ENCODE data around the gene GABRB3. TPM values are rescaled to one million over a fixed set of nuclear protein-coding genes. Genes with fewer than 3 reads are reported as not detected.

The GABRB3 gene
- total and polyA plus RNA-seq, 10 donors: 0.09 to 7.0 (median 1.2) TPM

GRCh38 chr15:26711445-26711844 lies 61.4 kb downstream of the GABRB3 start:
- no peak overlapping the region for H3K27ac ChIP-seq
- TF ChIP-seq, protein P1, sequence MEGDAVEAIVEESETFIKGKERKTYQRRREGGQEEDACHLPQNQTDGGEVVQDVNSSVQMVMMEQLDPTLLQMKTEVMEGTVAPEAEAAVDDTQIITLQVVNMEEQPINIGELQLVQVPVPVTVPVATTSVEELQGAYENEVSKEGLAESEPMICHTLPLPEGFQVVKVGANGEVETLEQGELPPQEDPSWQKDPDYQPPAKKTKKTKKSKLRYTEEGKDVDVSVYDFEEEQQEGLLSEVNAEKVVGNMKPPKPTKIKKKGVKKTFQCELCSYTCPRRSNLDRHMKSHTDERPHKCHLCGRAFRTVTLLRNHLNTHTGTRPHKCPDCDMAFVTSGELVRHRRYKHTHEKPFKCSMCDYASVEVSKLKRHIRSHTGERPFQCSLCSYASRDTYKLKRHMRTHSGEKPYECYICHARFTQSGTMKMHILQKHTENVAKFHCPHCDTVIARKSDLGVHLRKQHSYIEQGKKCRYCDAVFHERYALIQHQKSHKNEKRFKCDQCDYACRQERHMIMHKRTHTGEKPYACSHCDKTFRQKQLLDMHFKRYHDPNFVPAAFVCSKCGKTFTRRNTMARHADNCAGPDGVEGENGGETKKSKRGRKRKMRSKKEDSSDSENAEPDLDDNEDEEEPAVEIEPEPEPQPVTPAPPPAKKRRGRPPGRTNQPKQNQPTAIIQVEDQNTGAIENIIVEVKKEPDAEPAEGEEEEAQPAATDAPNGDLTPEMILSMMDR (IDR thresholded peaks at IDR 0.05 in 8 of 11, conservative IDR thresholded peaks at IDR 0.05 in 3 of 11): no peak
- TF ChIP-seq POLR2A (IDR thresholded peaks at IDR 0.05) (no peak), POLR2AphosphoS5 (IDR thresholded peaks at IDR 0.05) (no peak)
- intact Hi-C loops (cut with DNase I; ENCODE audit: low total_unique reads): no loop called here
- peaks cover 0 to 38% (median 5%) of the 10 kb centered on the region in 8 donors for H3K9me3 ChIP-seq
- H3K4me1 ChIP-seq: peaks cover 0 to 9% (median 0%) of the 10 kb centered on the region in 6 donors
- no peak overlapping the region for H3K4me3 ChIP-seq
- 64 to 76% (median 67%) methylated on average over 10 of the region's 10 CpGs for WGBS, 5 donors
- no peaks in the 10 kb centered on the region for H3K36me3 ChIP-seq
- no peak for DNase-seq
- H3K27me3 ChIP-seq (replicated peaks in 1 of 7): no peaks in the 10 kb centered on the region

- no peak overlapping the region for H3K4me3 ChIP-seq
- 63 to 92% (median 65%) methylated on average over 1 of the region's 1 CpG for WGBS, 5 donors
Measured at GRCh38 chr15:26702381-26702780, 70.5 kb downstream of the GABRB3 start.

DNA sequence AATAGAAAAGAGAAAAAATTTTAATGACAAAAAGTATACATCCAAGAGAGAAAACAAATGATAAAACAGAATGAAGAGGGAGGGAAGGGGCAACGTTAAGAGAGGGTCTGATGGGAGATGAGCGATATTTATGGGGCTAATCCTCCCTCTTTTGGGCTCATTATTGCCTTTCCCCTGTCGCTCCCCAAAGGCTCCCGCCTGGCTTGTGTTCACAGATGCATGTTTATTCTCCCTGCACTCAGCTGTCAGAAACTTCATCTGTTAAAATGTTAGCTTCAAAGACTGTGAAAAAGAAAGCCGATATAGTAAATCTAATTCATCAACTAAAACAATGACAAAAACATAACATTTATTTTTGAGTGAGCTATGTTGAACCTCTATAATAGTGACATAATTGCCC lies 74.3 kb downstream of the GABRB3 start:
- 39 to 52% (median 47%) methylated on average over 5 of the region's 5 CpGs for WGBS, 5 donors
- TF ChIP-seq, protein P1 (IDR thresholded peaks at IDR 0.05 in 8 of 11, conservative IDR thresholded peaks at IDR 0.05 in 3 of 11): no peak
- no peak for TF ChIP-seq POLR2A (IDR thresholded peaks at IDR 0.05)
- no peak for TF ChIP-seq POLR2AphosphoS5 (IDR thresholded peaks at IDR 0.05)

More at GRCh38 chr15:26702381-26702780, 70.5 kb downstream of the GABRB3 start:
- DNase-seq: no peak
- no peak overlapping the region for H3K27ac ChIP-seq
- no peaks in the 10 kb centered on the region for H3K27me3 ChIP-seq (replicated peaks in 1 of 7)
- intact Hi-C loops (cut with DNase I; ENCODE audit: low total_unique reads): no loop called here
- TF ChIP-seq POLR2A (IDR thresholded peaks at IDR 0.05) (no peak), POLR2AphosphoS5 (IDR thresholded peaks at IDR 0.05) (no peak)
- TF ChIP-seq, protein P1 (IDR thresholded peaks at IDR 0.05 in 8 of 11, conservative IDR thresholded peaks at IDR 0.05 in 3 of 11): no peak
- H3K36me3 ChIP-seq: no peaks in the 10 kb centered on the region
- H3K9me3 ChIP-seq: peaks cover 0 to 37% (median 2%) of the 10 kb centered on the region in 8 donors
- no peaks in the 10 kb centered on the region for H3K4me1 ChIP-seq

GRCh38 chr15:26697913-26698312 lies 75.0 kb downstream of the GABRB3 start:
- H3K27me3 ChIP-seq (replicated peaks in 1 of 7): no peaks in the 10 kb centered on the region
- H3K4me3 ChIP-seq: no peak overlapping the region
- H3K36me3 ChIP-seq: no peaks in the 10 kb centered on the region
- TF ChIP-seq, protein P1 (IDR thresholded peaks at IDR 0.05 in 8 of 11, conservative IDR thresholded peaks at IDR 0.05 in 3 of 11): no peak
- TF ChIP-seq POLR2A (IDR thresholded peaks at IDR 0.05) (no peak), POLR2AphosphoS5 (IDR thresholded peaks at IDR 0.05) (no peak)
- H3K4me1 ChIP-seq: no peaks in the 10 kb centered on the region
- intact Hi-C loops (cut with DNase I; ENCODE audit: low total_unique reads): no loop called here
- WGBS, 5 donors: 65 to 76% (median 74%) methylated on average over 6 of the region's 6 CpGs
- no peak for DNase-seq
- no peak overlapping the region for H3K27ac ChIP-seq
- H3K9me3 ChIP-seq: peaks cover 0 to 66% (median 29%) of the 10 kb centered on the region in 8 donors

More for the DNA sequence above, 74.3 kb downstream of the GABRB3 start:
- Histone ChIP-seq H3K36me3 (no peaks in the 10 kb centered on the region), H3K27me3 (replicated peaks in 1 of 7) (no peaks in the 10 kb centered on the region), H3K9me3 (peaks cover 0 to 62% (median 25%) of the 10 kb centered on the region in 8 donors), H3K4me3 (no peak overlapping the region), H3K4me1 (no peaks in the 10 kb centered on the region), H3K27ac (no peak overlapping the region)
- DNase-seq: no peak
- intact Hi-C loops (cut with DNase I; ENCODE audit: low total_unique reads): no loop called here

Data from spleen (tissue), 11 donors.